ENCODE measurements around the gene RIPOR1.
"Not testable (repeated sequence)": the region's sequence is repeated elsewhere in the genome, so short reads cannot be mapped to it uniquely, and the experiment has no call there.

Gene RIPOR1

DNA sequence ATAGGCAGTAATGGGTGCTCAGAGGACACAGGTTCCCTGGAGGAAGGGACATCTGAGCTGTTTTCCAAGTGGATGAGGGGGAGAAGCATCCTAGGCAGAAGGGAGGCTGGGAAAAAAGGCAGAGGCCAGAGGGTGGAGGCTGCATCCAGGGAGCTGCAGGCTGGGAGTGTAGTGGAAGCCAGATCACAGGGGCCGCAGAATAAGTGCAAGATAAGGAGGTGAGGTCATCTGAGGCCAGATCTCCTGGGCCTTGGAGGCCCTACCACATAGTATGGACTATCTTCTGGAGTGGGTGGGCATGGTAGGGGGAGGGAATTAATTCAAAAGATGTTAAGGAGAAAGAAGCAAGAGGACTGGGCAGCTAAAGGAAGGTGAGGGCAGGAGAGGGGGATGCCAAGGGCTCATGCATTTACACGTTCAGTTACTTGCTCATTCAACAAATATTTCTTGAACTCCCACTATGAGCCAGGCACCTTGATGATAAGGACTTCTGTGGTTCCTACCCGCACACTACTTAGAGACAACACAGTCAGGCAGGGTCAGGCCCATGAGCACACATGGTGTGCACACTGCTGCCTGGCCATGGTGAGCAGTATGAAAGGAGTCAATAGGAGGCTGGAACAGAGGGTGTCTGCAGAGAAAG is 2.4 kb upstream of the RIPOR1 start:
- ATAC-seq (ENCODE audit: low read depth) (no peak), DNase-seq (ENCODE audit: low spot score in 2 of 2) (no peak)
- Mint-ChIP-seq H3K27ac (peak overlapping the region; percentile 33), H3K9me3 (no peaks in the 10 kb centered on the region), H3K4me1 (peaks cover 50% of the 10 kb centered on the region), H3K4me3 (peak overlapping the region; percentile 12), H3K27me3 (no peaks in the 10 kb centered on the region), H3K36me3 (peaks cover 4% of the 10 kb centered on the region)

DNA sequence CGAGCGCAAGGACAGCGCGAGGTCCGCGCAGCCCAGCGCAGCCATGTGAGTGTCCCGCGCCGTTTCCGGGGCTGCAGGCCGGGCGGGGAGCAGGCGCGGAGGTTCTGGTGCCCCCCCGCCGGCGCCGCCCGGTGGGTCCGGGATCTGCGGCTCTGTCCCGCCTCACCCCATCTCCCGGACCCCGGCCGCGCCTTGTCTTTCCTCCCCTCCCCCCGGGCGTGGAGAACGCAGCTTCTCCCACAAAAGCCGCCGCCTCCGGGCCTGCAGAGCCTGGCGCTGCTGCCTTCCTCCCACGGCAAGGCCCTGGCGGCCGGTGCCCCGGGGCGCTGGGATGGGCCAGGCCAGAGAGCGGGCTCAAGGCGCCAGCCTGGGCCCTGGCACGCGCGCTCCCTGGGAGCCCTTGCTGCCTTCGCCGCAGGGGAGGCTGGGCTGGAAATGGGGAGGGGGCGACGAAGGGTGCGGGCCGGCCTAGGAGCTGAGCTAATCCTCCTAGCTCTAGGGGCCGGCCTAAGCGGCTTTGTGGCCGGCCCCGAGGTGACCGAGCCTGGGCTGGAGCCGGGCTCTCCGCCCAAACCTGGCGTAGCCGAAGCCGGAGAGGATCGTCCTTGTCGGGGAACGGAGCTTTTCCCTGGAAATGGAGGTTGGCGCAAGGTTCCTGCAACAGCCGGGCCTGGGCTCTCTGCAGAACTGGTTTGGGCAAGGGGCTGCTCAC is 397 bp downstream of the RIPOR1 start:
- peak overlapping the region; percentile 90 for H3K27ac Mint-ChIP-seq
- H3K36me3 Mint-ChIP-seq: peaks cover 14% of the 10 kb centered on the region
- no peak for DNase-seq (ENCODE audit: low spot score in 2 of 2)
- no peaks in the 10 kb centered on the region for H3K27me3 Mint-ChIP-seq
- peak overlapping the region; percentile 98 for H3K4me3 Mint-ChIP-seq
- ATAC-seq (ENCODE audit: low read depth): no peak
- H3K4me1 Mint-ChIP-seq: peaks cover 54% of the 10 kb centered on the region
- H3K9me3 Mint-ChIP-seq: no peaks in the 10 kb centered on the region

DNA sequence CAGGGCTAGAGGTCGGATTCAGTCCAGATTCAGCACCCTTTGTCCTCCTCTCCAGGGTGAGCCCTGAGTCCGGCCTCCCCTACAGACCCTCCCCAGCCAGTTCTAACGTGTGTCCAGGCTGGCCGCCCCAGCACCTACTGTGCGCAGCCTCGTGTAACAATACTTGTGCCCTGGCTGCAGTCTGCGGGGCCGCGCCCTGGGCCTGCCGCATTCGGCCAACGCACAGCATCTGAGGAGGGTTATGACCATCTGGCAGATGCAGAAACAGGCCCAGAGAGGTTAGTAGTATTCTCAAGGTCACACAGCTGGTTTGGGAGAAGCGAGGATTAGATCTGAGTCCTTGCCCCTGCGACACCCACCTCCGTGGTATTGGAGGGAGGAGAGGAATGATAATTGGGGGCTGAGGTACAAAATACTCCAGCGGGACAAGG is 968 bp downstream of the RIPOR1 start:
- Mint-ChIP-seq H3K4me1 (peaks cover 50% of the 10 kb centered on the region), H3K36me3 (peaks cover 10% of the 10 kb centered on the region), H3K4me3 (peak overlapping the region; percentile 98), H3K27ac (peak overlapping the region; percentile 90), H3K9me3 (no peaks in the 10 kb centered on the region), H3K27me3 (no peaks in the 10 kb centered on the region)
- ATAC-seq (ENCODE audit: low read depth) (peak; percentile 2), DNase-seq (ENCODE audit: low spot score in 2 of 2) (no peak)

DNA sequence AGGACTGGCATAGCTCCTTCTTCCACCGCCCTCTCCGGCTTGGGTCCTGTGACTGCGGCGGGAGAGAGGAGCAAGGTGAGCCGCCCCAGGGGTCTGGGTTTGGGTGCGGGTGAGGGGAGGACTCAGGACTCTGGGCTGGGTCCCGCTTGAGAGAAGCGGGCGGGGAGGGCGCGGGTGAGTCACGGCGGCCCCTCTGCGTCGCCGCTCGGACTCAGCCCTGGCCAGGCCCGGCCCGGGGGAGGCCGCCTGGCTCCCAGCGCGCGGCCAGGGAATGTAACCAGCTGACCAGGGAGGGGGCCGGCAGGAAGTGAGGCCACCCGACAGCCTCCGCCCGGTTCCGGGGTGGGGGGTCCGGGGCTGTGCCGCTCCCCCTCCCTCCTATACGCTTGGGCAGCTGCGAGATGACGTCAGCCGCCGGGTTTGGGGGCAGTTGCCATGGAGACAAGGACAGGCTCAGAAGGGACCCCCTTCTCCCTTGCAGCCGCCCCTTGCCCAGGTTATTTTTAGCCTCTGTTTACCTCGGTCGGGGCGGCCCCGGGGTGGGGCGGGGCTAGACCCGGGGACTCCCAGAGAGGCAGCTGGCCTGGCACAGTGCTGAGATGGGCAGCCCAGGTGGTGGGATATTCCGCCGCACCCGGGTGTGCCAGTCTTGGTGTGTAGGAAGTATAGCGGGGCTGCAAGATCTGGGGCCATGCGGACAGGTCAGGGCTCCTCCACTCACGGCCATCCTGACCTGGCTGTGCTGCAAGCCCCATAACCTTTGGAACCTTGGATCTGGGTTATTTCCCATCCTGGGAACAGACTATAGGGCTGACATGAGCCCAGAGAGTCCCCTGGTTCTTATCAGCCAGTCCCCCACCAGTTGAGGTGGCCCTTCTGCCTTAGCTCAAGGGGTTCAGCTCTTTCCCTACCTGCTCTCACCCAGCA is 1.6 kb downstream of the RIPOR1 start:
- Mint-ChIP-seq H3K9me3 (no peaks in the 10 kb centered on the region), H3K27me3 (no peaks in the 10 kb centered on the region), H3K27ac (peak overlapping the region; percentile 90)

DNA sequence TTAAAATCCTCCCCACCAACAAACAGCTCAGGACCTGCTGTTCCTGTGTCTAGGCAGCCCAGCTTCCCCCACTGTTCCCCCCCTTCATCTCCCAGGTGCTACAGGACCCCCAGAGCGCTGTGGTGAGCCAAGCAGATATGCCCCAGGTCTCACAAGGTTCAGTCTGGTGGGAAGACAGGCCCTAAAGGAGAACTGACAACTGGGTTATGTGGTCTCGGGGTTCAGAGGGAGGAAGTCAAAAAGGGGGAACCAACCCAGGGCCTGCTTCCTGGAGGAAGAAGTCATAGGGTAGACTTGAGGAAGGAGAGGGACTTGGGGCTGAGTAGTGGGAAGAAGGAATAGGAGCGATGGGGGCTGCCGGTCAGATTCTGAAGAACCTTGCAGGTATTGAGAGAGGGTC is 2.6 kb downstream of the RIPOR1 start:
- Mint-ChIP-seq H3K36me3 (peaks cover 11% of the 10 kb centered on the region), H3K9me3 (no peaks in the 10 kb centered on the region), H3K4me3 (peak overlapping the region; percentile 79), H3K4me1 (peaks cover 46% of the 10 kb centered on the region), H3K27me3 (no peaks in the 10 kb centered on the region), H3K27ac (peak overlapping the region; percentile 90)
- ATAC-seq (ENCODE audit: low read depth) (peak; percentile 49), DNase-seq (ENCODE audit: low spot score in 2 of 2) (peak in 1 of 2 donors; percentile 60)

More for the DNA sequence above, 1.6 kb downstream of the RIPOR1 start:
- ATAC-seq (ENCODE audit: low read depth) (peak; percentile 68), DNase-seq (ENCODE audit: low spot score in 2 of 2) (peak; percentile 83)
- Mint-ChIP-seq H3K4me1 (peaks cover 46% of the 10 kb centered on the region), H3K36me3 (peaks cover 11% of the 10 kb centered on the region), H3K4me3 (peak overlapping the region; percentile 98)

DNA sequence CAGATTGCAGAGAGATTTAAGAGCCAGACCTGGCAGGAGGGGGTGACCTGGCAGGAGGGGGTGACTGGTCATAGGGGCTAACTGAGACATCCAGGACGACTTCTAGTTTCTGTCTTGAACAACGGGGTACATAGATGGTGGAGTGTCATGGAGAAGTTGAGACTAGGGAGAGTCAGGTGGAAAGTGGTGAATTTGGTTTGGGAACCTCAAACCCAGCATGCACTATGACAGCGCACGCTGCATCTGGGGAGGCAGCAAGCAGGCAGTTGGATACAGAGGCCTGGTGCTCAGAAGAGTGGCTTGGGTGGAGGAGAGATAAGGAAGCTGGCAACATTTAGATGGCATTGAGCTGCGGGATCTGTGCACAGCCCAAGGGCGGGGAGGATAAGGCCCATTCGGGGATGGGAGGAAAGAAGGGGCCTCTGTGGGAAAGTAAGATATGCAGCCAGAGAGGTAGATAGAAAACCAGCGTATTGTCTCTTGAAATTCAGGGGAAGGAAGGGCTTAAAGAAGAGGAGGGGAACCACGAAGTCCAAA is 4.5 kb downstream of the RIPOR1 start:
- no peak for ATAC-seq (ENCODE audit: low read depth)
- DNase-seq (ENCODE audit: low spot score in 2 of 2): no peak
- H3K4me3 Mint-ChIP-seq: peak overlapping the region; percentile 47
- H3K27me3 Mint-ChIP-seq: no peaks in the 10 kb centered on the region
- H3K27ac Mint-ChIP-seq: peak overlapping the region; percentile 90
- H3K9me3 Mint-ChIP-seq: no peaks in the 10 kb centered on the region
- H3K36me3 Mint-ChIP-seq: peaks cover 11% of the 10 kb centered on the region
- peaks cover 51% of the 10 kb centered on the region for H3K4me1 Mint-ChIP-seq

DNA sequence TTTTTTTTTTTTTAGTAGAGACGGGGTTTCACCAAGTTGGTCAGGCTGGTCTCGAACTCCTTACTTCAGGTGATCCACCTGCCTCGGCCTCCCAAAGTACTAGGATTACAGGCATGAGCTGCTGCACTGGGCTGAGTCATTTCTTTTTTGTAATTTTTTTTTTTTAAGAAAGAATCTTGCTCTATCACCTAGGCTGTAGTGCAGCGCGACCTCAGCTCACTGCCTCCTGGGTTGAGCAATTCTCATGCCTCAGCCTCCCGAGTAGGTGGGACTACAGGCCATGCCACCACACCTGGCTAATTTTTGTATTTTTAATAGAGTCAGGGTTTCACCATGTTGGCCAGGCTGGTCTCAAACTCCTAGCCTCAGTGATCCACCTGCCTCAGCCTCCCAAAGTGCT is 5.4 kb downstream of the RIPOR1 start:
- H3K4me1 Mint-ChIP-seq: peaks cover 55% of the 10 kb centered on the region

DNA sequence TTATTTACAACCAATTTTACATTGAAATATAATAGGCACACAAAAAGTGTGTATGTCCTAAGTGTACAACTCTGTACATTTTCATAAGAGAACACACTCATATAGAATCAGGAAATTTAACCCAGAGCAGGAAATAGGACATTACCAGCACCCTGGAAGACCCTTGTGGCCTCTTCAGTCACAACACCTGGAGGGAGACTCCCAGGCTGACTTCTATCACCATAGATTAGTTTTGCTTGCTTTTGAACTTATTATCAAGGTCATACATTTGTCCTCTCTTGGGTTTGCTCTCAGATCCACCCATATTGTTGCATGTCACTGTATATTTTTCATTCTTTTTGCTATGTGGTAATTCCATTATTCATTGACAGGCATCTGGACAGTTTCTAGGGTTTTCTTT is 5.8 kb downstream of the RIPOR1 start:
- ATAC-seq (ENCODE audit: low read depth): no peak
- Mint-ChIP-seq H3K9me3 (no peaks in the 10 kb centered on the region), H3K4me1 (peaks cover 55% of the 10 kb centered on the region), H3K4me3 (no peak overlapping the region), H3K36me3 (peaks cover 11% of the 10 kb centered on the region), H3K27ac (no peak overlapping the region), H3K27me3 (no peaks in the 10 kb centered on the region)
- DNase-seq (ENCODE audit: low spot score in 2 of 2): no peak

More for the DNA sequence above, 5.4 kb downstream of the RIPOR1 start:
- H3K9me3 Mint-ChIP-seq; H3K4me3 Mint-ChIP-seq; H3K27ac Mint-ChIP-seq; H3K27me3 Mint-ChIP-seq; ATAC-seq (ENCODE audit: low read depth); DNase-seq (ENCODE audit: low spot score in 2 of 2): not testable (repeated sequence)
- H3K36me3 Mint-ChIP-seq: peaks cover 11% of the 10 kb centered on the region

DNA sequence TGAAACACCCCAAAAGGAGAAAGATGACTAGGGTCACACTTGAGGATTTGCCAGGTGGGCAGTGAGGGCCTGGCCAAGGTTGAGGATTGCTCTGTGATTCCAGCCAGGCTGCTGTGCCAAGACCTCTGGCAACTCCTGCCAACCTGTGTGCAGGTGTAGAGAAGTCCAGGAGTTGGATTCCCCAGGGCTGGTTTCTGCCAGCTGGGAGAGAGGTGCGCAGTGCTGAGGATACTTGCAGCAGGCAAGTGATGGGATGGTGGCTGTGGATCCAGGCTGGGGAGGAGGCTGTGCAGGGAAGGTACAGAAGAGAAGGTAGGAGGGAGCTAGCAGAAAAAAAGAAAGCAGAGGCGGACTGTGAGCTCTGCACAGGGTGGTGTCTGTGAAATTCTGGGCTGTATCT is 6.6 kb downstream of the RIPOR1 start:
- Mint-ChIP-seq H3K36me3 (peaks cover 11% of the 10 kb centered on the region), H3K27ac (peak overlapping the region; percentile 87), H3K4me1 (peaks cover 54% of the 10 kb centered on the region), H3K9me3 (no peaks in the 10 kb centered on the region), H3K4me3 (peak overlapping the region; percentile 62), H3K27me3 (no peaks in the 10 kb centered on the region)
- no peak for DNase-seq (ENCODE audit: low spot score in 2 of 2)
- ATAC-seq (ENCODE audit: low read depth): no peak

DNA sequence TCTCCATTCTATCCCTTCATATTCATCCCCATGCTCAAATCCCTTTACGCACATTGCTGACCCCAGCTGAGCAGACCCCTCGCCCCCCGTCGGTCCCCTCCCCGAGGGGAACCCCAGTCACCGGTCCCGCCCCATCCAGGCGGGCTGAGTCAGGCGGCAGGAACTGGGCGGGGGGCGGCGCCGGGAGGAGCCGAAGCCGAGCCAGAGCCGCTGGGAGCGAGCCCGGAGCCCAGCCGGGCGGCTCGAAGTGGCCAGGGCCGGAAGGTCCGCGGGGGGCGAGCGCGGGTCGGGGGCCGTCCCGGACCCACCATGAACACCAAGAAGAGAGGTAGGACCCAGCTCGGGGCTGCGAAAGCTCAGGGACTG is 8.6 kb downstream of the RIPOR1 start:
- peak overlapping the region; percentile 87 for H3K27ac Mint-ChIP-seq
- no peaks in the 10 kb centered on the region for H3K9me3 Mint-ChIP-seq
- peaks cover 52% of the 10 kb centered on the region for H3K4me1 Mint-ChIP-seq
- H3K27me3 Mint-ChIP-seq: no peaks in the 10 kb centered on the region
- ATAC-seq (ENCODE audit: low read depth) (peak; percentile 41), DNase-seq (ENCODE audit: low spot score in 2 of 2) (no peak)
- H3K4me3 Mint-ChIP-seq: peak overlapping the region; percentile 86
- peaks cover 20% of the 10 kb centered on the region for H3K36me3 Mint-ChIP-seq

DNA sequence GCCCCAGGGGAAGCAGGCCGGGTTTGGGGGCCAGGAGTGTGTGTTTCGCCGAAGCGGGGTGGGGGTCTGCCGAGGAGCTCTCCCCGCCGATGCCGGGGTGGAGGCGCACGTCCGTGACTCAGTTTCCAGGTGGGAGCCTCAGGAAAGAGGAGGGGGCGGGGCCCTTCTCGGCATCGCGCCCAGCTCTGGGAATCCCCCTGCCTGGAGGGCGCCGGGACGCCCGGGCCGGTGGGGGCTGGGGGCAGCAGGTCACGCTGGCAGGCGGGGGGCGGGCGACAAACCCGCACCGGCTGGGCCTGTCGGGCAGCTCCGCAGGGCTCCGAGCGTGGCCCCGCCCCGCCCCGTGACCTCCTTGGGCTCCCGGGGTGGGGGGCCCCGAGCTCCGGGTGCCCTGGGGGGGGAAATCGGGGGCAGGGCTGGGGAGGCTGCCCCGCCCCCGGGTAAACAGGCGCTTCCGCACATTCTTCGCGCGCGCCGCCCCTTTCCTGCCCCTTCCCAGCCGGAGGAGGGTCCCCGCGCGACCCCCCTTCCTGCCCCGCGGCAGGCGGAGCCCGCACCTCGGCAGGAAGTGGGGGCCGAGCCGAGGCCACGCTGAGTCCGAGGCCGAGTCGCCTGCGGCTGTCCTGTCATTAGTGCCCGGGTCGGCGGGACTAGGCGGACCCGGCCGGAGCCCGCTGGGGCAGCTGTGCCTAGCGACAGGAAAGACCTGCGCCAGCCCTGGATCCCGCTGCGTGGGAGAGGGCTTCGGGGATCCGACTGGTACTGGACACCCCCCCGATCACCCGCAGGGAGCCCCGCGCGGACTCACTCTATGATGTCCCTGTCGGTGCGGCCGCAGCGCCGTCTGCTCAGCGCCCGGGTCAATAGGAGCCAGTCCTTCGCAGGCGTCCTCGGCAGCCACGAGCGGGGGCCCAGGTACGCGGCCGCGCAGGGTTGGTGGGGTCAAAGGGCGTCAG is 9.3 kb downstream of the RIPOR1 start:
- Mint-ChIP-seq H3K36me3 (peaks cover 24% of the 10 kb centered on the region), H3K4me3 (peak overlapping the region; percentile 86), H3K9me3 (no peaks in the 10 kb centered on the region), H3K27me3 (no peaks in the 10 kb centered on the region), H3K4me1 (peaks cover 52% of the 10 kb centered on the region), H3K27ac (peak overlapping the region; percentile 87)
- ATAC-seq (ENCODE audit: low read depth): peak; percentile 57
- peak; percentile 69 to 70 for DNase-seq (ENCODE audit: low spot score in 2 of 2)

DNA sequence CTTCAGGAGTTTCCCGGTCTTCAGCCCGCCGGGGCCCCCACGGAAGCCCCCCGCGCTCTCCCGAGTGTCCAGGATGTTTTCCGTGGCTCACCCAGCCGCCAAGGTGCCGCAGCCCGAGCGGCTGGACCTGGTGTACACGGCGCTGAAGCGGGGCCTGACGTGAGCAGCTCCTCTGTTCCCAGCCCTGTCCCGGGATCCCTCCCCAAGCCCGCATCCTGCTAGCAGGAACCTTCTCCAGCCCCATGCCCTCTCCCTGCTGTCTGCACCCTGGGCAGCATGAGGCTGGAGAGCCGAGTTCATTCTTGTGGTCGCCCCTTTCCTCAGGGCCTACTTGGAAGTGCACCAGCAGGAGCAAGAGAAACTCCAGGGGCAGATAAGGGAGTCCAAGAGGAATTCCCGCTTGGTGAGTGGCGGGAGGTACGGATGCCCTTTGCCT is 10.1 kb downstream of the RIPOR1 start:
- ATAC-seq (ENCODE audit: low read depth) (no peak), DNase-seq (ENCODE audit: low spot score in 2 of 2) (no peak)
- Mint-ChIP-seq H3K9me3 (no peaks in the 10 kb centered on the region), H3K27ac (peak overlapping the region; percentile 67), H3K4me3 (peak overlapping the region; percentile 77), H3K4me1 (peaks cover 50% of the 10 kb centered on the region), H3K36me3 (peaks cover 22% of the 10 kb centered on the region), H3K27me3 (no peaks in the 10 kb centered on the region)

DNA sequence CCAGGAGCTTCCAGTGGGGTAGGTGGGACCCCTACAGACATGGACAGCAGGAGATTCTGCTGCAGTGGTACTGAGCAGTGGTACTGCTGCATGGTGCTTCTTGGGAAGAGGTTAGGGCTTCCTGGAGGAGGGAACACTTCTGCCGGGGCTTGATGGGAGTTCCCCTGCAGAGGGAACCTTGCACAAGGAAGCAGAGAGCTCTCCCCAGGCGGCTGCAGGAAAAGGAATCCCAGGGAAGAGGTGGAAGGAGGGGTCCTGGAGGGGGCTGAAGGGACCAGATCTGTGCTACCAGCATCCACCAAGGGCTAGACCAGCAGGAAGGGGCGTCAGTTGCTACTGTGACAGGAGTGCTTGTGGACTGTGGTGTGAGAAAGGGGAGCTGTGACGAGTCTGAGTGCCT is 10.6 kb downstream of the RIPOR1 start:
- Mint-ChIP-seq H3K27ac (peak overlapping the region; percentile 67), H3K4me3 (peak overlapping the region; percentile 77), H3K9me3 (no peaks in the 10 kb centered on the region), H3K27me3 (no peaks in the 10 kb centered on the region), H3K4me1 (peaks cover 56% of the 10 kb centered on the region), H3K36me3 (peaks cover 26% of the 10 kb centered on the region)
- DNase-seq (ENCODE audit: low spot score in 2 of 2) (no peak), ATAC-seq (ENCODE audit: low read depth) (no peak)
